SU-DHL-6 (cell line): ENCODE data around the gene ANKS6.

Experiments used
- H2AFZ ChIP-seq: fragments of 200-600 bp; sonication (generic); 2 replicates; pipeline ENCODE4 v1.6.1; 2014; ENCODE audit warnings: low read depth, mild to moderate bottlenecking, moderate library complexity, mixed read lengths, antibody characterized with exemption, low read length; ENCODE audit not compliant: severe bottlenecking
- H3F3A ChIP-seq: fragments of 200-600 bp; shearing (Covaris generic); 2 replicates; pipeline ENCODE4 v1.6.0; 2016; ENCODE audit warnings: antibody characterized with exemption, mild to moderate bottlenecking; ENCODE audit not compliant: insufficient read depth
- H3K27ac ChIP-seq: fragments of 200-600 bp; sonication (generic); 2 replicates; pipeline ENCODE4 v1.5.1; 2016; ENCODE audit warnings: low read depth, mild to moderate bottlenecking, low read length, moderate library complexity, mixed read lengths
- H3K27me3 ChIP-seq: fragments of 200-600 bp; sonication (generic), shearing (Covaris generic); 2 replicates; pipeline ENCODE4 v1.6.0; 2014; ENCODE audit warnings: mild to moderate bottlenecking, low read length
- H3K36me3 ChIP-seq: fragments of 200-600 bp; sonication (generic); 2 replicates; pipeline ENCODE4 v1.6.1; 2014; ENCODE audit warnings: mild to moderate bottlenecking, low read length, mixed read lengths
- H3K4me2 ChIP-seq: fragments of 300-600, 200-600 bp; shearing (Covaris generic), sonication (generic); 2 replicates; pipeline ENCODE4 v1.6.0; 2014; ENCODE audit warnings: low read length, low read depth, mild to moderate bottlenecking; ENCODE audit not compliant: poor library complexity, severe bottlenecking
- H3K4me3 ChIP-seq: fragments of 200-600 bp; sonication (generic); 2 replicates; pipeline ENCODE4 v1.5.1; 2014; ENCODE audit warnings: antibody characterized with exemption, low read length, mild to moderate bottlenecking, mixed read lengths; ENCODE audit not compliant: insufficient read depth, poor library complexity, severe bottlenecking
- H3K79me2 ChIP-seq: fragments of 200-600 bp; sonication (generic); 2 replicates; pipeline ENCODE4 v1.6.1; 2014; ENCODE audit warnings: mild to moderate bottlenecking, low read length, moderate library complexity; ENCODE audit not compliant: insufficient read depth
- H3K9ac ChIP-seq: fragments of 200-600 bp; sonication (generic); 2 replicates; pipeline ENCODE4 v1.7.0; 2014; ENCODE audit warnings: mild to moderate bottlenecking, low read length
- H3K9me2 ChIP-seq: fragments of 200-600 bp; sonication (generic); replicated peaks from 2 replicates; pipeline ENCODE4 v1.6.1; 2014; ENCODE audit warnings: low read length; ENCODE audit not compliant: insufficient read depth
- H3K9me3 ChIP-seq: fragments of 200-600 bp; sonication (generic); 2 replicates; pipeline ENCODE4 v1.6.1; 2014; ENCODE audit warnings: low read length, mixed read lengths; ENCODE audit not compliant: insufficient read depth
- H4K20me1 ChIP-seq: fragments of 200-600 bp; sonication (generic); 2 replicates; pipeline ENCODE4 v1.6.1; 2014; ENCODE audit warnings: low read depth, mild to moderate bottlenecking, antibody characterized with exemption, low read length, moderate library complexity, mixed read lengths
- EZH2phosphoT487 ChIP-seq: fragments of 200-600 bp; sonication (generic), shearing (Covaris generic); conservative IDR thresholded peaks from 2 replicates; pipeline ENCODE4 v1.6.1; 2018; ENCODE audit warnings: mild to moderate bottlenecking, antibody characterized with exemption, low read length, moderate library complexity, mixed read lengths
- TF ChIP-seq, protein P1 (sequence below): fragments of 200-600 bp; sonication (generic); IDR thresholded peaks from one replicate; pipeline ENCODE4 v1.5.1; 2017; ENCODE audit warnings: antibody characterized with exemption, mild to moderate bottlenecking, low read length, moderate library complexity; ENCODE audit not compliant: insufficient read depth, poor library complexity, severe bottlenecking

ANKS6 gene

GRCh38 chr9:98701576-98701975, 94.8 kb downstream of the ANKS6 start:
- Histone ChIP-seq H3K79me2 (no peaks in the 10 kb centered on the region), H3K27ac (no peak overlapping the region), H3K4me2 (no peak overlapping the region), H2AFZ (no peak overlapping the region), H3K4me3 (no peak overlapping the region), H3K27me3 (no peaks in the 10 kb centered on the region), H4K20me1 (no peaks in the 10 kb centered on the region), H3K9me3 (no peaks in the 10 kb centered on the region), H3F3A (no peaks in the 10 kb centered on the region), H3K9me2 (no peaks in the 10 kb centered on the region), H3K36me3 (no peaks in the 10 kb centered on the region), H3K9ac (no peak overlapping the region)
- TF ChIP-seq, protein P1, sequence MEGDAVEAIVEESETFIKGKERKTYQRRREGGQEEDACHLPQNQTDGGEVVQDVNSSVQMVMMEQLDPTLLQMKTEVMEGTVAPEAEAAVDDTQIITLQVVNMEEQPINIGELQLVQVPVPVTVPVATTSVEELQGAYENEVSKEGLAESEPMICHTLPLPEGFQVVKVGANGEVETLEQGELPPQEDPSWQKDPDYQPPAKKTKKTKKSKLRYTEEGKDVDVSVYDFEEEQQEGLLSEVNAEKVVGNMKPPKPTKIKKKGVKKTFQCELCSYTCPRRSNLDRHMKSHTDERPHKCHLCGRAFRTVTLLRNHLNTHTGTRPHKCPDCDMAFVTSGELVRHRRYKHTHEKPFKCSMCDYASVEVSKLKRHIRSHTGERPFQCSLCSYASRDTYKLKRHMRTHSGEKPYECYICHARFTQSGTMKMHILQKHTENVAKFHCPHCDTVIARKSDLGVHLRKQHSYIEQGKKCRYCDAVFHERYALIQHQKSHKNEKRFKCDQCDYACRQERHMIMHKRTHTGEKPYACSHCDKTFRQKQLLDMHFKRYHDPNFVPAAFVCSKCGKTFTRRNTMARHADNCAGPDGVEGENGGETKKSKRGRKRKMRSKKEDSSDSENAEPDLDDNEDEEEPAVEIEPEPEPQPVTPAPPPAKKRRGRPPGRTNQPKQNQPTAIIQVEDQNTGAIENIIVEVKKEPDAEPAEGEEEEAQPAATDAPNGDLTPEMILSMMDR: no peak
- TF ChIP-seq EZH2phosphoT487: no peak

DNA sequence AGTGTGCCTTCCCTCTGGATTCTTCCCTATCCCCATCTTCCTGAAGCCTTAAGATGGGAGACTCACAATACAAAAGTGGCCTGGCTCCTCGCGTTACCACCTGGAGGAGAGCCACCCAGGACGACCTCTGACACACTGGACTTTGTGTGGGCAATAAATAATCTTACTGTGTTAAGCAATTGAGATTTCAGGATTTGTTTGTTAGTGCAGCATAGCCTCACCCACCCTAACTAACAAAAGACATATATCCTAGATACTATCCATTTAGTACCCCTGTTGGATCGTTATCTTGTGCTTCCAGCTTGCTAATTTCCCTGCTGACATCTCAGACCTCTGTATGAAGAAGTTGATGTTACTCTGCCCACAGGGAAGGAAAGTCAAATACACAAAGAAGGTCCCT, 95.6 kb downstream of the ANKS6 start:
- Histone ChIP-seq H3K79me2 (no peaks in the 10 kb centered on the region), H3K4me3 (no peak overlapping the region), H3K9ac (no peak overlapping the region), H3K27ac (no peak overlapping the region), H3K9me3 (no peaks in the 10 kb centered on the region), H3K36me3 (no peaks in the 10 kb centered on the region), H3K9me2 (no peaks in the 10 kb centered on the region), H3K27me3 (no peaks in the 10 kb centered on the region), H3K4me2 (no peak overlapping the region), H2AFZ (no peak overlapping the region), H4K20me1 (no peaks in the 10 kb centered on the region), H3F3A (no peaks in the 10 kb centered on the region)
- TF ChIP-seq EZH2phosphoT487: no peak
- TF ChIP-seq, protein P1: no peak

- Histone ChIP-seq H3K4me3 (no peak overlapping the region), H3K9ac (no peak overlapping the region), H2AFZ (no peak overlapping the region), H4K20me1 (no peaks in the 10 kb centered on the region), H3K4me2 (no peak overlapping the region), H3K79me2 (no peaks in the 10 kb centered on the region), H3K36me3 (no peaks in the 10 kb centered on the region), H3K9me2 (no peaks in the 10 kb centered on the region), H3K27me3 (no peaks in the 10 kb centered on the region), H3K27ac (no peak overlapping the region), H3K9me3 (no peaks in the 10 kb centered on the region), H3F3A (no peaks in the 10 kb centered on the region)
- no peak for TF ChIP-seq EZH2phosphoT487
- TF ChIP-seq, protein P1: no peak
These were observed 97.5 kb downstream of the ANKS6 start for GRCh38 chr9:98698856-98699255.
